Endothelial cell (in vitro differentiated cells): ENCODE data around the gene TFAP2B. TPM values are rescaled to one million over a fixed set of nuclear protein-coding genes. Genes with fewer than 3 reads are reported as not detected.

Source experiments
- DNase-seq: peaks from one replicate; pipeline ENCODE4 v3.0.0; 2021; ENCODE audit warnings: low spot score
- H3K27ac Mint-ChIP-seq: one replicate; pipeline ENCODE4 v1.8.0; 2021; ENCODE audit warnings: mixed read lengths, inconsistent platforms; ENCODE audit not compliant: unreplicated experiment
- H3K27me3 Mint-ChIP-seq: one replicate; pipeline ENCODE4 v1.8.0; 2021; ENCODE audit warnings: mild to moderate bottlenecking, moderate library complexity, mixed read lengths, inconsistent platforms; ENCODE audit not compliant: unreplicated experiment
- H3K36me3 Mint-ChIP-seq: one replicate; pipeline ENCODE4 v1.8.0; 2021; ENCODE audit warnings: mild to moderate bottlenecking, low read depth, mixed read lengths, inconsistent platforms; ENCODE audit not compliant: unreplicated experiment
- H3K4me1 Mint-ChIP-seq: one replicate; pipeline ENCODE4 v1.8.0; 2021; ENCODE audit warnings: mild to moderate bottlenecking, mixed read lengths, inconsistent platforms; ENCODE audit not compliant: unreplicated experiment
- H3K4me3 Mint-ChIP-seq: one replicate; pipeline ENCODE4 v1.8.0; 2021; ENCODE audit warnings: mild to moderate bottlenecking, mixed read lengths, inconsistent platforms; ENCODE audit not compliant: unreplicated experiment
- H3K9me3 Mint-ChIP-seq: one replicate; pipeline ENCODE4 v1.8.0; 2021; ENCODE audit warnings: mixed read lengths, inconsistent platforms; ENCODE audit not compliant: unreplicated experiment
- CTCF ChIP-seq: fragments of 200-600 bp; sonication (generic); IDR thresholded peaks from one replicate; pipeline ENCODE4 v1.5.0; 2021; ENCODE audit warnings: antibody characterized with exemption; ENCODE audit not compliant: unreplicated experiment
- total RNA-seq: library from RNA; stranded (reverse); fragmentation: NEBNext Ultra II Directional; extraction: Animal tissue kit (Norgen Biotek cat#: 25700); gene quantifications from one replicate; pipeline ENCODE4 v1.2.1, GENCODE V29; 2021; ENCODE audit not compliant: unreplicated experiment

The TFAP2B gene
- total RNA-seq, 1 donor from 2014 or later, result not detected

DNA sequence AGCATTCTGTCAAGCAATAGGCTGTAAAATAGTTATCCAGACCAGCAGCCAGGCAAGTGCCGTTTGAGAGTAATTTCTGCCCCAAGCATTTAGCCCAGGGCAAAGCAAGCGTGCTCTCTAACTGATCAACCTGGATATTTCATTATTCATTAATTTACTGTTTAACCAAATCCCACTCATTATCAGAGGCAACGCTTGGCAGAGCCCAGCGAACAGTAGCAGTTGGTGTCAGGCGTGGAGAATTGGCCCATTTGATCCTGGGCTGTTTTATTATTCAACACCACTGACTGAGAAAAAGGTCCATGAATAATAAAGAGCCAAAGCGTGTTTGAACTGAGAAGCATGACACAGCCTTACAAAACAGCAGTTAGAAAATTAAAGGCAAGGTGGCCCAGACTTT, 35.3 kb downstream of the TFAP2B start:
- Mint-ChIP-seq H3K9me3 (no peaks in the 10 kb centered on the region), H3K4me3 (no peak overlapping the region), H3K27ac (no peak overlapping the region), H3K36me3 (no peaks in the 10 kb centered on the region), H3K4me1 (peaks cover 12% of the 10 kb centered on the region), H3K27me3 (peaks cover 10% of the 10 kb centered on the region)
- TF ChIP-seq CTCF, result no peak
- DNase-seq, result no peak

DNA sequence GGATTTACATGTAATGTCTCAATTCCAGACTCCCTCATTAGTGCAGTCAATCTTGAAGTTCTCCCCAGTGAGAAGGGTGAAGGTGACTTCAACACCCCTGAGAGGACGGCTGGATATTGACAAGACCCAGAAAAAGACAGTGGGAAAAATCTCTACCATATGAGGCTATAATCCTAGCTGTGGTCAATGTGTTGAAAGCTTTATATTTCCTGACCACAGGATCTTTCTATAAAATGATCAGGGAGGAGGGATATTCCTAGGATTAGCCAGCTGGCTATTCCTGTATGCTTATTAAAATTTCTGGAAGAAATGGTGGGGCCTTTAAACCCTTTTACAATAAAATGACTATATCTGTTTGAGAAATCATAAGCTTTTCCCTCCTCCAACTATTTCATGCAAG, 43.0 kb downstream of the TFAP2B start:
- Mint-ChIP-seq H3K27ac (no peak overlapping the region), H3K9me3 (no peaks in the 10 kb centered on the region), H3K4me3 (no peak overlapping the region), H3K36me3 (no peaks in the 10 kb centered on the region), H3K27me3 (peaks cover 1% of the 10 kb centered on the region), H3K4me1 (peaks cover 10% of the 10 kb centered on the region)
- TF ChIP-seq CTCF, result no peak
- no peak for DNase-seq

GRCh38 chr6:50862176-50862575, 43.5 kb downstream of the TFAP2B start:
- no peak overlapping the region for H3K4me3 Mint-ChIP-seq

GRCh38 chr6:50864601-50865000, 45.9 kb downstream of the TFAP2B start:
- H3K27me3 Mint-ChIP-seq, result no peaks in the 10 kb centered on the region
- H3K36me3 Mint-ChIP-seq, result no peaks in the 10 kb centered on the region
- peaks cover 10% of the 10 kb centered on the region for H3K4me1 Mint-ChIP-seq
- no peak overlapping the region for H3K27ac Mint-ChIP-seq
- DNase-seq, result no peak
- no peak overlapping the region for H3K4me3 Mint-ChIP-seq
- no peaks in the 10 kb centered on the region for H3K9me3 Mint-ChIP-seq
- no peak for TF ChIP-seq CTCF

More at GRCh38 chr6:50862176-50862575, 43.5 kb downstream of the TFAP2B start:
- no peak for DNase-seq
- Mint-ChIP-seq H3K9me3 (no peaks in the 10 kb centered on the region), H3K27ac (no peak overlapping the region), H3K36me3 (no peaks in the 10 kb centered on the region), H3K4me1 (peaks cover 10% of the 10 kb centered on the region), H3K27me3 (no peaks in the 10 kb centered on the region)
- TF ChIP-seq CTCF, result no peak

DNA sequence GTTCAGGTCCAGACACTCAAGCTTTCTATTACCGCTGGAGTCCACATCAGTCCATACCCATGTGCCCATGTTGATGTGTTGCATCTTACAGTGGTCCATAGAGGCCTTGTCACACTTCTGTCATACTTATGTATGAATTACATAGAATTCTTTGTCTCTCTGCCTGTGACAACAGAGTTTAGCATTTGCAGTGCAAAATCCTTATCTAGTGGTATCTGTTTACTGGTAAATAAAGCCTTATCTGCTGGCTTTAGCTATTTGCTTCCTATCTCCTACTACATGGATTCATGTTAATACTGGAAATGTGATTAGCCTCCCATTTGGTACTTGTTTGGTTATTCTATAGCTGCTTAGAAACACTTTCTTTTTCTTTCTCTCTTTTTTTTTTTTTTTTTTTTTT, 49.8 kb downstream of the TFAP2B start:
- Mint-ChIP-seq H3K36me3 (no peaks in the 10 kb centered on the region), H3K9me3 (no peaks in the 10 kb centered on the region), H3K4me1 (peaks cover 7% of the 10 kb centered on the region), H3K27me3 (no peaks in the 10 kb centered on the region), H3K27ac (no peak overlapping the region), H3K4me3 (no peak overlapping the region)
- DNase-seq, result no peak
- no peak for TF ChIP-seq CTCF
